WTC11 (cell line): ENCODE data around the gene GPR162. TPM values are rescaled to one million over a fixed set of nuclear protein-coding genes. Genes with fewer than 3 reads are reported as not detected.

Source experiments
- ATAC-seq: fragments of 200-7000 bp; cut with Tn5 transposase; 2 replicates; pipeline ENCODE4 v1.10.0; 2021; ENCODE audit warnings: mild to moderate bottlenecking, moderate library complexity
- CTCF ChIA-PET: fragments of 300-600 bp; sonication (Branson Sonifier 250); formaldehyde crosslinking; loops from one replicate; lab custom pipeline; 2021; ENCODE audit warnings: antibody characterized with exemption; lab: Charles Lee
- POLR2A ChIA-PET: fragments of 350-600 bp; sonication (Branson Sonifier 250); formaldehyde crosslinking; loops from one replicate; lab custom pipeline; 2021; ENCODE audit warnings: antibody characterized with exemption; lab: Charles Lee
- DNase-seq: peaks from one replicate; pipeline ENCODE4 v3.0.0; 2021; ENCODE audit warnings: low spot score
- H3K27ac Mint-ChIP-seq: 2 replicates; pipeline ENCODE4 v1.8.0; 2021; ENCODE audit warnings: mixed read lengths
- H3K27me3 Mint-ChIP-seq: 2 replicates; pipeline ENCODE4 v1.8.0; 2021; ENCODE audit warnings: low read depth, mild to moderate bottlenecking, moderate library complexity, mixed read lengths
- H3K36me3 Mint-ChIP-seq: 2 replicates; pipeline ENCODE4 v1.8.0; 2021; ENCODE audit warnings: mixed read lengths
- H3K4me1 Mint-ChIP-seq: 2 replicates; pipeline ENCODE4 v1.8.0; 2022; ENCODE audit warnings: mixed read lengths
- H3K4me3 Mint-ChIP-seq: 2 replicates; pipeline ENCODE4 v1.8.0; 2021; ENCODE audit warnings: mild to moderate bottlenecking, moderate library complexity, mixed read lengths
- H3K9me3 Mint-ChIP-seq: 2 replicates; pipeline ENCODE4 v1.8.0; 2021; ENCODE audit warnings: mixed read lengths
- FOXP4 ChIP-seq: sonication (generic); formaldehyde crosslinking; IDR thresholded peaks from 2 replicates; pipeline ENCODE4 v1.8.0; 2022; ENCODE audit warnings: mild to moderate bottlenecking, missing genetic modification reagents
- JAZF1 ChIP-seq: fragments of 250-450 bp; sonication (Bioruptor Pico); IDR thresholded peaks from 2 replicates; pipeline ENCODE4 v1.9.0; 2021; ENCODE audit warnings: moderate library complexity, mild to moderate bottlenecking, inconsistent platforms
- KAT7 ChIP-seq: sonication (generic); formaldehyde crosslinking; IDR thresholded peaks from 2 replicates; pipeline ENCODE4 v1.8.1; 2023; ENCODE audit warnings: missing genetic modification reagents, mild to moderate bottlenecking, borderline replicate concordance
- NFE2L1 ChIP-seq: sonication (generic); formaldehyde crosslinking; IDR thresholded peaks from 2 replicates; pipeline ENCODE4 v1.8.1; 2023; ENCODE audit warnings: missing genetic modification reagents
- NR3C1 ChIP-seq: sonication (generic); formaldehyde crosslinking; conservative IDR thresholded peaks from 2 replicates; pipeline ENCODE4 v1.8.1; 2023; ENCODE audit warnings: low read depth, mild to moderate bottlenecking, missing genetic modification reagents
- PRDM15 ChIP-seq: sonication (generic); formaldehyde crosslinking; IDR thresholded peaks from 2 replicates; pipeline ENCODE4 v1.8.0; 2022; ENCODE audit warnings: missing genetic modification reagents
- TCF7 ChIP-seq: sonication (generic); formaldehyde crosslinking; IDR thresholded peaks from 2 replicates; pipeline ENCODE4 v1.8.0; 2022; ENCODE audit warnings: mild to moderate bottlenecking, low read depth, missing genetic modification reagents, moderate library complexity
- TEAD4 ChIP-seq: sonication (generic); formaldehyde crosslinking; IDR thresholded peaks from 2 replicates; pipeline ENCODE4 v1.8.0; 2022; ENCODE audit warnings: mild to moderate bottlenecking, missing genetic modification reagents
- ZNF121 ChIP-seq: sonication (generic); formaldehyde crosslinking; IDR thresholded peaks from 2 replicates; pipeline ENCODE4 v1.8.0; 2023; ENCODE audit warnings: missing genetic modification reagents
- ZNF232 ChIP-seq: sonication (generic); formaldehyde crosslinking; IDR thresholded peaks from 2 replicates; pipeline ENCODE4 v1.8.0; 2022; ENCODE audit warnings: mild to moderate bottlenecking, missing genetic modification reagents
- ZNF416 ChIP-seq: fragments of 250-450 bp; sonication (Bioruptor Pico); IDR thresholded peaks from 2 replicates; pipeline ENCODE4 v1.9.0; 2021; ENCODE audit warnings: mild to moderate bottlenecking, inconsistent platforms
- total RNA-seq: library from RNA; stranded (reverse); gene quantifications from 3 replicates; pipeline ENCODE4 v1.2.3, GENCODE V29; 2021
- TF ChIP-seq, protein P1 (sequence below): sonication (generic); formaldehyde crosslinking; IDR thresholded peaks from 2 replicates; pipeline ENCODE4 v1.8.1; 2022; ENCODE audit warnings: low read depth, mild to moderate bottlenecking, moderate library complexity, missing genetic modification reagents, borderline replicate concordance
- TF ChIP-seq, protein P2 (sequence below): sonication (generic); formaldehyde crosslinking; IDR thresholded peaks from 2 replicates; pipeline ENCODE4 v1.8.1; 2023; ENCODE audit warnings: mild to moderate bottlenecking, missing genetic modification reagents

The GPR162 gene
- total RNA-seq, 1 experiment from 2014 or later: 7.3 TPM

GRCh38 chr12:6810758-6811157 lies 10.9 kb upstream of the GPR162 start:
- Mint-ChIP-seq H3K36me3 (no peaks in the 10 kb centered on the region), H3K27ac (peak overlapping the region; percentile 36), H3K27me3 (peaks cover 48% of the 10 kb centered on the region), H3K4me3 (no peak overlapping the region), H3K4me1 (peaks cover 18% of the 10 kb centered on the region), H3K9me3 (no peaks in the 10 kb centered on the region)
- ChIA-PET CTCF (interaction anchor here (1.0 to 3.0 kb wide), 5 partner anchors 11 to 190 kb away, joined by 3 to 14 read pairs (median 4); partner anchors contain the start of genes GPR162 and PTMS), POLR2A (interaction anchor here (0.7 kb wide), 1 partner anchor 19 kb away, joined by 3 read pairs; no protein-coding TSS in a partner anchor)
- TF ChIP-seq JAZF1 (CRISPR knock-in tag) (no peak), PRDM15 (0 out of 2 replicates have a peak, but pooled peaks have one; percentile 8), FOXP4 (CRISPR knock-in tag) (no peak), NR3C1 (no peak)
- ATAC-seq (peak; percentile 44; the same call in 1 of the 2 replicates), DNase-seq (no peak)

GRCh38 chr12:6813363-6813762 lies 8.3 kb upstream of the GPR162 start:
- CTCF ChIA-PET: interaction anchor here (1.0 to 1.2 kb wide), 3 partner anchors 12 to 193 kb away, joined by 3 to 4 read pairs (median 4); no protein-coding TSS in a partner anchor
- Mint-ChIP-seq H3K4me1 (peaks cover 26% of the 10 kb centered on the region), H3K4me3 (no peak overlapping the region)
- no peak for TF ChIP-seq NFE2L1 (CRISPR knock-in tag)
- no peak for TF ChIP-seq ZNF121 (CRISPR knock-in tag)
- TF ChIP-seq TCF7 (CRISPR knock-in tag): no peak
- TF ChIP-seq KAT7 (CRISPR knock-in tag): no peak
- no peak for TF ChIP-seq ZNF416 (CRISPR knock-in tag)
- no peak for TF ChIP-seq ZNF232 (CRISPR knock-in tag)
- no peak for TF ChIP-seq FOXP4 (CRISPR knock-in tag)
- TF ChIP-seq, protein P1, sequence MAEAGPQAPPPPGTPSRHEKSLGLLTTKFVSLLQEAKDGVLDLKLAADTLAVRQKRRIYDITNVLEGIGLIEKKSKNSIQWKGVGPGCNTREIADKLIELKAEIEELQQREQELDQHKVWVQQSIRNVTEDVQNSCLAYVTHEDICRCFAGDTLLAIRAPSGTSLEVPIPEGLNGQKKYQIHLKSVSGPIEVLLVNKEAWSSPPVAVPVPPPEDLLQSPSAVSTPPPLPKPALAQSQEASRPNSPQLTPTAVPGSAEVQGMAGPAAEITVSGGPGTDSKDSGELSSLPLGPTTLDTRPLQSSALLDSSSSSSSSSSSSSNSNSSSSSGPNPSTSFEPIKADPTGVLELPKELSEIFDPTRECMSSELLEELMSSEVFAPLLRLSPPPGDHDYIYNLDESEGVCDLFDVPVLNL: no peak
- no peak for TF ChIP-seq TEAD4 (CRISPR knock-in tag)
- TF ChIP-seq, protein P2, sequence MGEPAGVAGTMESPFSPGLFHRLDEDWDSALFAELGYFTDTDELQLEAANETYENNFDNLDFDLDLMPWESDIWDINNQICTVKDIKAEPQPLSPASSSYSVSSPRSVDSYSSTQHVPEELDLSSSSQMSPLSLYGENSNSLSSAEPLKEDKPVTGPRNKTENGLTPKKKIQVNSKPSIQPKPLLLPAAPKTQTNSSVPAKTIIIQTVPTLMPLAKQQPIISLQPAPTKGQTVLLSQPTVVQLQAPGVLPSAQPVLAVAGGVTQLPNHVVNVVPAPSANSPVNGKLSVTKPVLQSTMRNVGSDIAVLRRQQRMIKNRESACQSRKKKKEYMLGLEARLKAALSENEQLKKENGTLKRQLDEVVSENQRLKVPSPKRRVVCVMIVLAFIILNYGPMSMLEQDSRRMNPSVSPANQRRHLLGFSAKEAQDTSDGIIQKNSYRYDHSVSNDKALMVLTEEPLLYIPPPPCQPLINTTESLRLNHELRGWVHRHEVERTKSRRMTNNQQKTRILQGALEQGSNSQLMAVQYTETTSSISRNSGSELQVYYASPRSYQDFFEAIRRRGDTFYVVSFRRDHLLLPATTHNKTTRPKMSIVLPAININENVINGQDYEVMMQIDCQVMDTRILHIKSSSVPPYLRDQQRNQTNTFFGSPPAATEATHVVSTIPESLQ (CRISPR knock-in tag): no peak
- TF ChIP-seq, all 79 proteins: peak for 0
- Mint-ChIP-seq H3K27me3 (peaks cover 44% of the 10 kb centered on the region), H3K27ac (no peak overlapping the region), H3K9me3 (no peaks in the 10 kb centered on the region), H3K36me3 (no peaks in the 10 kb centered on the region)
- POLR2A ChIA-PET: interaction anchor here (0.7 kb wide), 1 partner anchor 60 kb away, joined by 6 read pairs; no protein-coding TSS in a partner anchor
- DNase-seq: no peak
- no peak for ATAC-seq
